ENCODE data around the gene TLR4. TPM values are rescaled to one million over a fixed set of nuclear protein-coding genes. Genes with fewer than 3 reads are reported as not detected.

The TLR4 gene
- total RNA-seq, 1 donor from 2014 or later, result not detected

GRCh38 chr9:117691367-117691766 lies 12.8 kb upstream of the TLR4 start:
- Mint-ChIP-seq H3K4me1 (ENCODE audit: low read depth) (no peaks in the 10 kb centered on the region), H3K27ac (no peak overlapping the region), H3K36me3 (ENCODE audit: low read depth) (no peaks in the 10 kb centered on the region), H3K9me3 (no peaks in the 10 kb centered on the region), H3K27me3 (ENCODE audit: low read depth) (peaks cover 2% of the 10 kb centered on the region), H3K4me3 (ENCODE audit: low read depth) (no peak overlapping the region)
- DNase-seq (ENCODE audit: low spot score), result no peak
- intact Hi-C loops (cut with micrococcal nuclease), result no loop called here

GRCh38 chr9:117696154-117696553 lies 8.0 kb upstream of the TLR4 start:
- Mint-ChIP-seq H3K27ac (no peak overlapping the region), H3K4me3 (ENCODE audit: low read depth) (no peak overlapping the region), H3K4me1 (ENCODE audit: low read depth) (no peaks in the 10 kb centered on the region), H3K27me3 (ENCODE audit: low read depth) (no peaks in the 10 kb centered on the region), H3K36me3 (ENCODE audit: low read depth) (no peaks in the 10 kb centered on the region), H3K9me3 (no peaks in the 10 kb centered on the region)
- intact Hi-C loops (cut with micrococcal nuclease), result no loop called here
- no peak for DNase-seq (ENCODE audit: low spot score)

- H3K4me3 Mint-ChIP-seq (ENCODE audit: low read depth), result no peak overlapping the region
- no peaks in the 10 kb centered on the region for H3K9me3 Mint-ChIP-seq
- no peaks in the 10 kb centered on the region for H3K27me3 Mint-ChIP-seq (ENCODE audit: low read depth)
- no peak overlapping the region for H3K27ac Mint-ChIP-seq
- intact Hi-C loops (cut with micrococcal nuclease), result no loop called here
- H3K4me1 Mint-ChIP-seq (ENCODE audit: low read depth), result no peaks in the 10 kb centered on the region
- no peaks in the 10 kb centered on the region for H3K36me3 Mint-ChIP-seq (ENCODE audit: low read depth)
- no peak for DNase-seq (ENCODE audit: low spot score)
These were observed 7.2 kb upstream of the TLR4 start for GRCh38 chr9:117697046-117697445.

- Mint-ChIP-seq H3K9me3 (no peaks in the 10 kb centered on the region), H3K4me1 (ENCODE audit: low read depth) (peaks cover 5% of the 10 kb centered on the region), H3K27ac (no peak overlapping the region), H3K4me3 (ENCODE audit: low read depth) (no peak overlapping the region), H3K36me3 (ENCODE audit: low read depth) (no peaks in the 10 kb centered on the region), H3K27me3 (ENCODE audit: low read depth) (peaks cover 4% of the 10 kb centered on the region)
- DNase-seq (ENCODE audit: low spot score), result no peak
- intact Hi-C loops (cut with micrococcal nuclease), result no loop called here
These were observed 666 bp upstream of the TLR4 start for GRCh38 chr9:117703537-117703936.

- no peak overlapping the region for H3K4me3 Mint-ChIP-seq (ENCODE audit: low read depth)
- peaks cover 5% of the 10 kb centered on the region for H3K4me1 Mint-ChIP-seq (ENCODE audit: low read depth)
- H3K9me3 Mint-ChIP-seq, result no peaks in the 10 kb centered on the region
- peaks cover 7% of the 10 kb centered on the region for H3K27me3 Mint-ChIP-seq (ENCODE audit: low read depth)
- intact Hi-C loops (cut with micrococcal nuclease), result no loop called here
- H3K36me3 Mint-ChIP-seq (ENCODE audit: low read depth), result no peaks in the 10 kb centered on the region
- H3K27ac Mint-ChIP-seq, result no peak overlapping the region
- DNase-seq (ENCODE audit: low spot score), result no peak
These were observed 394 bp downstream of the TLR4 start for GRCh38 chr9:117704597-117704996.

- no peaks in the 10 kb centered on the region for H3K36me3 Mint-ChIP-seq (ENCODE audit: low read depth)
These were observed 1.2 kb downstream of the TLR4 start for GRCh38 chr9:117705386-117705785.

GRCh38 chr9:117706421-117707116 lies 2.4 kb downstream of the TLR4 start:
- intact Hi-C loops (cut with micrococcal nuclease), result no loop called here
- DNase-seq (ENCODE audit: low spot score), result no peak
- H3K27ac Mint-ChIP-seq, result no peak overlapping the region
- H3K4me1 Mint-ChIP-seq (ENCODE audit: low read depth), result peaks cover 5% of the 10 kb centered on the region
- H3K4me3 Mint-ChIP-seq (ENCODE audit: low read depth), result no peak overlapping the region
- no peaks in the 10 kb centered on the region for H3K9me3 Mint-ChIP-seq
- no peaks in the 10 kb centered on the region for H3K36me3 Mint-ChIP-seq (ENCODE audit: low read depth)
- H3K27me3 Mint-ChIP-seq (ENCODE audit: low read depth), result peaks cover 16% of the 10 kb centered on the region

More at GRCh38 chr9:117705386-117705785, 1.2 kb downstream of the TLR4 start:
- DNase-seq (ENCODE audit: low spot score), result no peak
- H3K27ac Mint-ChIP-seq, result no peak overlapping the region
- peaks cover 10% of the 10 kb centered on the region for H3K27me3 Mint-ChIP-seq (ENCODE audit: low read depth)
- no peak overlapping the region for H3K4me3 Mint-ChIP-seq (ENCODE audit: low read depth)
- H3K4me1 Mint-ChIP-seq (ENCODE audit: low read depth), result peaks cover 5% of the 10 kb centered on the region
- no peaks in the 10 kb centered on the region for H3K9me3 Mint-ChIP-seq
- intact Hi-C loops (cut with micrococcal nuclease), result no loop called here

GRCh38 chr9:117707561-117707960 lies 3.4 kb downstream of the TLR4 start:
- no peak overlapping the region for H3K27ac Mint-ChIP-seq
- H3K9me3 Mint-ChIP-seq, result no peaks in the 10 kb centered on the region
- H3K4me3 Mint-ChIP-seq (ENCODE audit: low read depth), result no peak overlapping the region
- intact Hi-C loops (cut with micrococcal nuclease), result no loop called here
- H3K4me1 Mint-ChIP-seq (ENCODE audit: low read depth), result peaks cover 5% of the 10 kb centered on the region
- no peaks in the 10 kb centered on the region for H3K36me3 Mint-ChIP-seq (ENCODE audit: low read depth)
- no peak for DNase-seq (ENCODE audit: low spot score)
- peaks cover 19% of the 10 kb centered on the region for H3K27me3 Mint-ChIP-seq (ENCODE audit: low read depth)

GRCh38 chr9:117709936-117710335 lies 5.7 kb downstream of the TLR4 start:
- H3K4me1 Mint-ChIP-seq (ENCODE audit: low read depth), result no peaks in the 10 kb centered on the region
- intact Hi-C loops (cut with micrococcal nuclease), result no loop called here

GRCh38 chr9:117714282-117714681 lies 10.1 kb downstream of the TLR4 start:
- H3K9me3 Mint-ChIP-seq, result peaks cover 4% of the 10 kb centered on the region
- no peak for DNase-seq (ENCODE audit: low spot score)
- peaks cover 15% of the 10 kb centered on the region for H3K27me3 Mint-ChIP-seq (ENCODE audit: low read depth)
- peaks cover 19% of the 10 kb centered on the region for H3K4me1 Mint-ChIP-seq (ENCODE audit: low read depth)
- H3K36me3 Mint-ChIP-seq (ENCODE audit: low read depth), result no peaks in the 10 kb centered on the region
- no peak overlapping the region for H3K4me3 Mint-ChIP-seq (ENCODE audit: low read depth)
- intact Hi-C loops (cut with micrococcal nuclease), result no loop called here
- no peak overlapping the region for H3K27ac Mint-ChIP-seq

More at GRCh38 chr9:117709936-117710335, 5.7 kb downstream of the TLR4 start:
- peaks cover 21% of the 10 kb centered on the region for H3K27me3 Mint-ChIP-seq (ENCODE audit: low read depth)
- H3K36me3 Mint-ChIP-seq (ENCODE audit: low read depth), result no peaks in the 10 kb centered on the region
- H3K4me3 Mint-ChIP-seq (ENCODE audit: low read depth), result no peak overlapping the region
- no peak for DNase-seq (ENCODE audit: low spot score)
- no peaks in the 10 kb centered on the region for H3K9me3 Mint-ChIP-seq
- H3K27ac Mint-ChIP-seq, result no peak overlapping the region

GRCh38 chr9:117715411-117715989 lies 11.3 kb downstream of the TLR4 start:
- no peak overlapping the region for H3K27ac Mint-ChIP-seq
- H3K4me1 Mint-ChIP-seq (ENCODE audit: low read depth), result peaks cover 19% of the 10 kb centered on the region
- H3K36me3 Mint-ChIP-seq (ENCODE audit: low read depth), result no peaks in the 10 kb centered on the region
- DNase-seq (ENCODE audit: low spot score), result no peak
- intact Hi-C loops (cut with micrococcal nuclease), result no loop called here
- peaks cover 4% of the 10 kb centered on the region for H3K9me3 Mint-ChIP-seq
- peaks cover 10% of the 10 kb centered on the region for H3K27me3 Mint-ChIP-seq (ENCODE audit: low read depth)
- no peak overlapping the region for H3K4me3 Mint-ChIP-seq (ENCODE audit: low read depth)

- Mint-ChIP-seq H3K9me3 (peaks cover 4% of the 10 kb centered on the region), H3K27ac (no peak overlapping the region), H3K27me3 (ENCODE audit: low read depth) (peaks cover 5% of the 10 kb centered on the region), H3K36me3 (ENCODE audit: low read depth) (no peaks in the 10 kb centered on the region), H3K4me3 (ENCODE audit: low read depth) (no peak overlapping the region), H3K4me1 (ENCODE audit: low read depth) (peaks cover 19% of the 10 kb centered on the region)
- intact Hi-C loops (cut with micrococcal nuclease), result no loop called here
- no peak for DNase-seq (ENCODE audit: low spot score)
These were observed 13.9 kb downstream of the TLR4 start for GRCh38 chr9:117718085-117718484.

- Mint-ChIP-seq H3K4me1 (ENCODE audit: low read depth) (peaks cover 19% of the 10 kb centered on the region), H3K27ac (no peak overlapping the region), H3K27me3 (ENCODE audit: low read depth) (peaks cover 5% of the 10 kb centered on the region), H3K4me3 (ENCODE audit: low read depth) (no peak overlapping the region), H3K9me3 (peaks cover 4% of the 10 kb centered on the region), H3K36me3 (ENCODE audit: low read depth) (no peaks in the 10 kb centered on the region)
- DNase-seq (ENCODE audit: low spot score), result no peak
- intact Hi-C loops (cut with micrococcal nuclease), result no loop called here
These were observed 14.5 kb downstream of the TLR4 start for GRCh38 chr9:117718701-117719100.
